GM12878 (cell line): Measurements from ENCODE around the gene MBOAT1. TPM values are rescaled to one million over a fixed set of nuclear protein-coding genes. Genes with fewer than 3 reads are reported as not detected.

Source experiments
- ATAC-seq: fragments of 200-7000 bp; cut with Tn5 transposase; 3 replicates; pipeline ENCODE4 v1.9.1; 2020; ENCODE audit warnings: mild to moderate bottlenecking, moderate library complexity
- BruUV-seq: library from RNA; stranded (reverse); fragments of 400-500 nt; replicated peaks from 2 replicates; lab custom pipeline; 2021; lab: Mats Ljungman, UMichigan
- CTCF ChIA-PET: fragments of 300-600 bp; sonication (Branson Sonifier 250); formaldehyde crosslinking; extraction: SDS; loops from one replicate; lab custom pipeline; 2021; ENCODE audit warnings: inconsistent platforms; lab: Yijun Ruan, JAX
- POLR2A ChIA-PET: fragments of 350-600 bp; formaldehyde crosslinking; extraction: SDS; loops from one replicate; lab custom pipeline; 2021; ENCODE audit warnings: inconsistent platforms; lab: Charles Lee
- RAD21 ChIA-PET: fragments of 300-600 bp; sonication (Branson Sonifier 250); formaldehyde crosslinking; loops from one replicate; lab custom pipeline; 2023; ENCODE audit warnings: antibody characterized with exemption; ENCODE audit not compliant: unreplicated experiment; lab: Charles Lee
- SMC1A ChIA-PET: fragments of 300-600 bp; sonication (Branson Sonifier 250); formaldehyde crosslinking; loops from one replicate; lab custom pipeline; 2023; ENCODE audit not compliant: unreplicated experiment, uncharacterized antibody; lab: Charles Lee
- DNase-seq: peaks from one replicate; pipeline ENCODE4 v3.0.0-alpha.2; 2011; ENCODE audit warnings: low read depth, low spot score
- FAIRE-seq: peaks from 3 replicates; lab custom pipeline; 2011; peaks lifted over from hg19 to GRCh38; lab: Jason Lieb, UNC
- H2AFZ ChIP-seq: 2 replicates; pipeline ENCODE4 v1.6.0; 2011; ENCODE audit warnings: low read depth, low read length, control low read depth; ENCODE audit not compliant: control insufficient read depth
- H3K27ac ChIP-seq: 2 replicates; pipeline ENCODE4 v1.5.1; 2011; ENCODE audit warnings: control low read depth; ENCODE audit not compliant: control insufficient read depth, insufficient read depth
- H3K27me3 ChIP-seq, 2 experiments: replicated peaks in 1 of 2; 2 replicates each; pipeline versions ENCODE4 v1.6.0 to v1.6.1; 2011; ENCODE audit warnings: low read length in 1 of 2; ENCODE audit not compliant: control insufficient read depth in 2 of 2, insufficient read depth in 2 of 2
- H3K36me3 ChIP-seq, 2 experiments: 2 replicates each; pipeline ENCODE4 v1.5.1; 2011; ENCODE audit warnings: low read length in 1 of 2; ENCODE audit not compliant: control insufficient read depth in 2 of 2, insufficient read depth in 2 of 2
- H3K4me1 ChIP-seq: 2 replicates; pipeline ENCODE4 v1.6.1; 2011; ENCODE audit warnings: mild to moderate bottlenecking, low read length, moderate library complexity, mixed read lengths; ENCODE audit not compliant: control insufficient read depth, insufficient read depth
- H3K4me2 ChIP-seq: 2 replicates; pipeline ENCODE4 v1.6.0; 2011; ENCODE audit warnings: control low read depth; ENCODE audit not compliant: control insufficient read depth, insufficient read depth
- H3K4me3 ChIP-seq: fragments of 200-600 bp; sonication (generic); 2 replicates; pipeline ENCODE4 v1.5.1; 2016
- H3K79me2 ChIP-seq: 2 replicates; pipeline ENCODE4 v1.6.0; 2011; ENCODE audit warnings: low read length; ENCODE audit not compliant: control insufficient read depth, insufficient read depth
- H3K9ac ChIP-seq: 2 replicates; pipeline ENCODE4 v1.8.0; 2011; ENCODE audit warnings: low read length, control low read depth, mixed read lengths; ENCODE audit not compliant: control insufficient read depth, insufficient read depth
- H3K9me3 ChIP-seq: replicated peaks from 3 replicates; pipeline ENCODE4 v1.5.1; 2011; ENCODE audit warnings: mild to moderate bottlenecking, low read length; ENCODE audit not compliant: control insufficient read depth, insufficient read depth
- H4K20me1 ChIP-seq: 2 replicates; pipeline ENCODE4 v1.6.0; 2011; ENCODE audit not compliant: control insufficient read depth, insufficient read depth
- DPF2 ChIP-seq: fragments of 450-650 bp; IDR thresholded peaks from 2 replicates; pipeline ENCODE4 v1.6.1; 2017; ENCODE audit warnings: mild to moderate bottlenecking
- GABPA ChIP-seq: IDR thresholded peaks from 2 replicates; pipeline ENCODE4 v1.6.1; 2014; ENCODE audit warnings: antibody characterized with exemption, low read depth, mild to moderate bottlenecking, inconsistent platforms
- GATAD2B ChIP-seq: fragments of 450-650 bp; conservative IDR thresholded peaks from 2 replicates; pipeline ENCODE4 v1.6.1; 2017; ENCODE audit warnings: low read depth, mild to moderate bottlenecking, moderate library complexity
- HDGF ChIP-seq: fragments of 450-650 bp; IDR thresholded peaks from 2 replicates; pipeline ENCODE4 v1.6.1; 2016; ENCODE audit warnings: antibody characterized with exemption
- JUNB ChIP-seq: IDR thresholded peaks from 2 replicates; pipeline ENCODE4 v1.6.1; 2016; ENCODE audit warnings: antibody characterized with exemption, mild to moderate bottlenecking
- KAT2A ChIP-seq: conservative IDR thresholded peaks from 2 replicates; pipeline ENCODE4 v1.6.1; 2011; ENCODE audit warnings: low read depth, low read length; ENCODE audit not compliant: control insufficient read depth
- LARP7 ChIP-seq: fragments of 450-650 bp; IDR thresholded peaks from 2 replicates; pipeline ENCODE4 v1.6.1; 2017; ENCODE audit warnings: mild to moderate bottlenecking
- MEF2A ChIP-seq: IDR thresholded peaks from 2 replicates; pipeline ENCODE4 v1.6.1; 2011; ENCODE audit warnings: low read depth, mild to moderate bottlenecking, low read length, moderate library complexity; ENCODE audit not compliant: insufficient read depth
- MTA3 ChIP-seq: IDR thresholded peaks from 2 replicates; pipeline ENCODE4 v1.6.1; 2012; ENCODE audit warnings: low read length, inconsistent platforms, borderline replicate concordance
- NFIC ChIP-seq: IDR thresholded peaks from 2 replicates; pipeline ENCODE4 v1.6.1; 2012; ENCODE audit warnings: low read depth, mild to moderate bottlenecking, inconsistent platforms, low read length, moderate library complexity
- NFXL1 ChIP-seq: fragments of 450-650 bp; IDR thresholded peaks from 2 replicates; pipeline ENCODE4 v1.6.1; 2017; ENCODE audit warnings: antibody characterized with exemption, mild to moderate bottlenecking, borderline replicate concordance
- NFYA ChIP-seq: IDR thresholded peaks from 2 replicates; pipeline ENCODE4 v1.6.1; 2011; ENCODE audit warnings: low read depth, mild to moderate bottlenecking, low read length, improper control_type of control experiment, borderline replicate concordance
- PML ChIP-seq: IDR thresholded peaks from 2 replicates; pipeline ENCODE4 v1.6.1; 2012; ENCODE audit warnings: low read length, inconsistent platforms
- SPI1 ChIP-seq: IDR thresholded peaks from 2 replicates; pipeline ENCODE4 v1.6.1; 2011; ENCODE audit warnings: low read depth, mild to moderate bottlenecking, low read length, moderate library complexity, borderline replicate concordance; ENCODE audit not compliant: insufficient read depth
- SREBF2 ChIP-seq: IDR thresholded peaks from 2 replicates; pipeline ENCODE4 v1.6.1; 2012; ENCODE audit warnings: mild to moderate bottlenecking, low read length
- SRF ChIP-seq, 2 experiments: IDR thresholded peaks; 2 replicates each; pipeline ENCODE4 v1.6.1; 2011; ENCODE audit warnings: low read depth in 2 of 2, low read length in 2 of 2, mild to moderate bottlenecking in 1 of 2, moderate library complexity in 1 of 2
- TBL1XR1 ChIP-seq: IDR thresholded peaks from 2 replicates; pipeline ENCODE4 v1.6.1; 2012; ENCODE audit warnings: low read depth, low read length, improper control_type of control experiment
- TCF3 ChIP-seq: IDR thresholded peaks from 2 replicates; pipeline ENCODE4 v1.6.1; 2012; ENCODE audit warnings: low read depth, mild to moderate bottlenecking, low read length, borderline replicate concordance; ENCODE audit not compliant: insufficient read depth
- USF1 ChIP-seq: IDR thresholded peaks from 2 replicates; pipeline ENCODE4 v1.6.1; 2011; ENCODE audit warnings: borderline replicate concordance, low read depth, mild to moderate bottlenecking, moderate library complexity, mixed read lengths, low read length; ENCODE audit not compliant: insufficient read depth; ENCODE audit errors: extremely low read length
- ZNF384 ChIP-seq: IDR thresholded peaks from 2 replicates; pipeline ENCODE4 v1.6.1; 2012; ENCODE audit warnings: low read depth, mild to moderate bottlenecking, low read length, improper control_type of control experiment, borderline replicate concordance
- WGBS: methylation state at CpG from one replicate; pipeline ENCODE4 v1.1.6; 2016; ENCODE audit warnings: low lambda C conversion rate; ENCODE audit not compliant: insufficient replicate concordance, insufficient coverage; ENCODE audit errors: missing lambda C conversion rate; 5-methylcytosine and 5-hydroxymethylcytosine counted together
- in situ Hi-C: fragments of 300-500 bp; cut with MboI; formaldehyde crosslinking; loops from 9 replicates; pipeline ENCODE4 v1.14.3; 2018; ENCODE audit warnings: mixed read lengths
- intact Hi-C: fragments of 100-400 bp; cut with micrococcal nuclease; formaldehyde crosslinking; loops from one replicate; pipeline ENCODE4 v1.14.2; 2022; ENCODE audit not compliant: unreplicated experiment
- polyA plus RNA-seq, 11 experiments: library from polyadenylated mRNA; depleted of rRNA in 4 of 11; unstranded in 6 of 11; stranded (reverse) in 5 of 11; fragments of >200 nt; fragmentation: Nextera tagmentation in 4 of 11; fragmentation: Illumina TruSeq in 1 of 11; extraction: Ambion mirVana in 4 of 11; extraction: Trizol in 1 of 11; gene quantifications; 1 replicate in 1 of 11; 2 replicates in 10 of 11; pipeline versions ENCODE4 v1.2.1 to v1.2.3, GENCODE V29; 2011 to 2016; ENCODE audit warnings: inconsistent platforms in 2 of 11, missing spikeins in 2 of 11, low read depth in 1 of 11
- total RNA-seq, 4 experiments: library from RNA; depleted of rRNA in 3 of 4; stranded (reverse); fragments of >200 nt in 3 of 4; fragmentation: Illumina TruSeq in 1 of 4; extraction: Trizol in 1 of 4; gene quantifications; 2 replicates each; pipeline versions ENCODE4 v1.2.1 to v1.2.3, GENCODE V29; 2013 to 2021

MBOAT1 gene
- total and polyA plus RNA-seq, 10 of the 15 experiments (the other 5 are each of a cell fraction or from before 2014, with no cell fraction given) = 0.39 to 21.0 (median 11.6) TPM

- no peak overlapping the region for H3K9ac ChIP-seq
- DNase-seq (no peak), ATAC-seq (no peak), FAIRE-seq (no peak)
- RAD21 ChIA-PET = no interaction called here
- H2AFZ ChIP-seq = no peak overlapping the region
- no peak overlapping the region for H3K27ac ChIP-seq
- H3K4me1 ChIP-seq = no peaks in the 10 kb centered on the region
- no peak overlapping the region for H3K4me2 ChIP-seq
- no peaks in the 10 kb centered on the region for H3K36me3 ChIP-seq
- no peaks in the 10 kb centered on the region; the same call in 2 of the 3 replicates for H3K9me3 ChIP-seq
- H4K20me1 ChIP-seq = no peaks in the 10 kb centered on the region
- intact Hi-C loops (no loop called here), in situ Hi-C loops (no loop called here)
- WGBS = 70% methylated on average over 1 of the region's 1 CpG
- H3K27me3 ChIP-seq = no peaks in the 10 kb centered on the region
- no peak overlapping the region for H3K4me3 ChIP-seq
- H3K79me2 ChIP-seq = no peaks in the 10 kb centered on the region
- CTCF ChIA-PET = interaction anchor here (1.0 kb wide), 1 partner anchor 16 kb away, joined by 3 read pairs; no protein-coding TSS in a partner anchor
- TF ChIP-seq SPI1 (no peak), SRF (IDR thresholded peaks at IDR 0.05; ENCODE audit: low read depth in 2 of 2, low read length in 2 of 2) (no peak), MEF2A (no peak), NFYA (no peak), MTA3 (no peak), NFIC (no peak)
- TF ChIP-seq, all 136 proteins: peak for 0
- SMC1A ChIA-PET = no interaction called here
- BruUV-seq = no TSS peak
- POLR2A ChIA-PET = no interaction called here
These were observed 152.0 kb downstream of the MBOAT1 start for GRCh38 chr6:20060252-20060651.

DNA sequence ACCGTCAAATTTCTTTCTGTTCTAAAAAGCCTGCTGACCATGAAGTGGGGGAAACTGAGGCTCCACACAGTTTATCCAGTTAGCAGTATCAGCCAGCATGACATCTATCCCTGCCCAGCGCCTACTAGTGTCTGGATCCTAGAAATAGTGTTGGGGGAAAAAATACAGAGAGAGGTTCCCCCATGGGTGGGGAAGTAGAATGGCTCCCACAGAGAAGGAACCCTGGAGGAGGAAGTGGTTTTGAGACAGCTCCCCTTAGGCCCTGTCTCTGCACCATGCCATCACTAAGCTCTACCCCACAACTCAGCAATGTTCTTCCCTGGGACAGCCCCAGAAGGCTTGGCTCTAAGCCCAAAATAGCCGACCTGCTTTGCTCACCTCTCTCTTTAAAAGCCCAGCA lies 153.4 kb downstream of the MBOAT1 start:
- ChIA-PET POLR2A (no interaction called here), RAD21 (no interaction called here), CTCF (no interaction called here), SMC1A (interaction anchor here (0.6 kb wide), 2 partner anchors 8 to 12 kb away, joined by 3 read pairs; no protein-coding TSS in a partner anchor)
- no peaks in the 10 kb centered on the region; the same call in 2 of the 3 replicates for H3K9me3 ChIP-seq
- no TSS peak for BruUV-seq
- H3K79me2 ChIP-seq = no peaks in the 10 kb centered on the region
- 57% methylated on average over 3 of the region's 3 CpGs for WGBS
- in situ Hi-C loops (loop anchor here (10.0 kb wide), 2 partner anchors 1064 to 1464 kb away; no protein-coding TSS in a partner anchor), intact Hi-C loops (loop anchor here (5.0 to 10.0 kb wide), 4 partner anchors 184 to 1312 kb away; no protein-coding TSS in a partner anchor)
- no peak overlapping the region for H2AFZ ChIP-seq
- H3K36me3 ChIP-seq = no peaks in the 10 kb centered on the region
- FAIRE-seq = no peak
- no peak overlapping the region for H3K27ac ChIP-seq
- ATAC-seq = no peak; the same call in 2 of the 3 replicates
- no peak for DNase-seq
- H3K4me2 ChIP-seq = no peak overlapping the region
- no peaks in the 10 kb centered on the region for H4K20me1 ChIP-seq
- H3K27me3 ChIP-seq = no peaks in the 10 kb centered on the region
- H3K4me1 ChIP-seq = no peaks in the 10 kb centered on the region
- no peak overlapping the region for H3K9ac ChIP-seq
- no peak overlapping the region for H3K4me3 ChIP-seq
- TF ChIP-seq HDGF = no peak
- TF ChIP-seq ZNF384 = no peak
- TF ChIP-seq TBL1XR1 = no peak
- no peak for TF ChIP-seq USF1
- no peak for TF ChIP-seq GATAD2B
- no peak for TF ChIP-seq GABPA
- no peak for TF ChIP-seq NFXL1
- no peak for TF ChIP-seq SREBF2
- TF ChIP-seq TCF3 = no peak
- no peak for TF ChIP-seq JUNB
- no peak for TF ChIP-seq KAT2A
- no peak for TF ChIP-seq LARP7
- no peak for TF ChIP-seq PML
- TF ChIP-seq DPF2 = no peak
- no peak for TF ChIP-seq SPI1
